BLaER1 (cell line): ENCODE data around the gene GSK3B.

Experiments used
- H3K27ac ChIP-seq: shearing (Covaris generic); formaldehyde crosslinking; 2 replicates; pipeline ENCODE4 v1.8.1; 2022
- H3K27me3 ChIP-seq: shearing (Covaris generic); formaldehyde crosslinking; 2 replicates; pipeline ENCODE4 v1.8.1; 2022
- H3K36me3 ChIP-seq: shearing (Covaris generic); formaldehyde crosslinking; 2 replicates; pipeline ENCODE4 v1.8.1; 2022
- H3K4me1 ChIP-seq: shearing (Covaris generic); formaldehyde crosslinking; 2 replicates; pipeline ENCODE4 v1.8.1; 2022
- H3K4me2 ChIP-seq: shearing (Covaris generic); formaldehyde crosslinking; 2 replicates; pipeline ENCODE4 v1.8.1; 2022
- H3K4me3 ChIP-seq: shearing (Covaris generic); formaldehyde crosslinking; 2 replicates; pipeline ENCODE4 v1.8.1; 2022
- H3K9ac ChIP-seq: shearing (Covaris generic); formaldehyde crosslinking; 2 replicates; pipeline ENCODE4 v1.8.1; 2022
- H3K9me3 ChIP-seq: shearing (Covaris generic); formaldehyde crosslinking; 2 replicates; pipeline ENCODE4 v1.8.1; 2022
- H4K20me1 ChIP-seq: shearing (Covaris generic); formaldehyde crosslinking; 2 replicates; pipeline ENCODE4 v1.8.1; 2022
- Cebpa-rat ChIP-seq: shearing (Covaris generic); IDR thresholded peaks from 2 replicates; pipeline ENCODE4 v1.8.1; 2022

Gene GSK3B

GRCh38 chr3:119967353-119968006, 126.8 kb downstream of the GSK3B start:
- Histone ChIP-seq H3K4me3 (no peak overlapping the region), H3K36me3 (no peaks in the 10 kb centered on the region), H3K27me3 (no peaks in the 10 kb centered on the region), H3K9me3 (peaks cover 7% of the 10 kb centered on the region; the same call in 1 of the 2 replicates), H3K27ac (no peak overlapping the region), H3K4me1 (no peaks in the 10 kb centered on the region), H3K9ac (no peak overlapping the region), H4K20me1 (no peaks in the 10 kb centered on the region), H3K4me2 (no peak overlapping the region)
- no peak for TF ChIP-seq Cebpa-rat

- Histone ChIP-seq H3K4me2 (no peak overlapping the region), H3K27me3 (no peaks in the 10 kb centered on the region), H3K9me3 (peaks cover 7% of the 10 kb centered on the region; the same call in 1 of the 2 replicates), H3K36me3 (0 out of 2 replicates have a peak, but pooled peaks cover 4% of the 10 kb centered on the region), H3K4me3 (no peak overlapping the region), H3K9ac (no peak overlapping the region), H3K4me1 (no peaks in the 10 kb centered on the region), H4K20me1 (no peaks in the 10 kb centered on the region), H3K27ac (no peak overlapping the region)
- TF ChIP-seq Cebpa-rat, result no peak
Measured at GRCh38 chr3:119965692-119966091, 128.6 kb downstream of the GSK3B start.

- no peaks in the 10 kb centered on the region for H3K4me1 ChIP-seq
- no peaks in the 10 kb centered on the region for H3K27me3 ChIP-seq
- no peaks in the 10 kb centered on the region for H4K20me1 ChIP-seq
- TF ChIP-seq Cebpa-rat, result no peak
- H3K36me3 ChIP-seq, result 0 out of 2 replicates have a peak, but pooled peaks cover 4% of the 10 kb centered on the region
- no peak overlapping the region for H3K9ac ChIP-seq
- no peak overlapping the region for H3K4me2 ChIP-seq
- no peak overlapping the region for H3K4me3 ChIP-seq
- H3K9me3 ChIP-seq, result peaks cover 7% of the 10 kb centered on the region; the same call in 1 of the 2 replicates
- H3K27ac ChIP-seq, result no peak overlapping the region
Measured at GRCh38 chr3:119964294-119964693, 130.0 kb downstream of the GSK3B start.

GRCh38 chr3:119955972-119956371, 138.3 kb downstream of the GSK3B start:
- Histone ChIP-seq H3K4me2 (no peak overlapping the region), H3K4me1 (no peaks in the 10 kb centered on the region), H3K4me3 (no peak overlapping the region), H3K36me3 (no peaks in the 10 kb centered on the region), H3K27me3 (no peaks in the 10 kb centered on the region), H4K20me1 (peaks cover 7% of the 10 kb centered on the region; the same call in 1 of the 2 replicates), H3K27ac (no peak overlapping the region), H3K9ac (no peak overlapping the region), H3K9me3 (no peaks in the 10 kb centered on the region)
- TF ChIP-seq Cebpa-rat, result no peak

GRCh38 chr3:119950666-119951325, 143.5 kb downstream of the GSK3B start:
- Histone ChIP-seq H3K9ac (no peak overlapping the region), H3K4me2 (no peak overlapping the region), H3K36me3 (no peaks in the 10 kb centered on the region), H4K20me1 (peaks cover 3% of the 10 kb centered on the region; the same call in 1 of the 2 replicates), H3K27me3 (no peaks in the 10 kb centered on the region), H3K4me3 (no peak overlapping the region), H3K4me1 (no peaks in the 10 kb centered on the region), H3K27ac (no peak overlapping the region), H3K9me3 (no peaks in the 10 kb centered on the region)
- no peak for TF ChIP-seq Cebpa-rat

- Histone ChIP-seq H3K4me2 (no peak overlapping the region), H3K36me3 (no peaks in the 10 kb centered on the region), H4K20me1 (no peaks in the 10 kb centered on the region; the same call in 1 of the 2 replicates), H3K27ac (no peak overlapping the region), H3K4me1 (no peaks in the 10 kb centered on the region), H3K4me3 (no peak overlapping the region), H3K27me3 (no peaks in the 10 kb centered on the region), H3K9me3 (no peaks in the 10 kb centered on the region), H3K9ac (no peak overlapping the region)
- no peak for TF ChIP-seq Cebpa-rat
Measured at GRCh38 chr3:119945291-119945690, 149.0 kb downstream of the GSK3B start.

GRCh38 chr3:119944091-119944490, 150.2 kb downstream of the GSK3B start:
- no peaks in the 10 kb centered on the region for H3K36me3 ChIP-seq
- H3K4me1 ChIP-seq, result no peaks in the 10 kb centered on the region
- H3K9ac ChIP-seq, result no peak overlapping the region
- no peak for TF ChIP-seq Cebpa-rat
- no peaks in the 10 kb centered on the region for H3K27me3 ChIP-seq
- no peak overlapping the region for H3K4me3 ChIP-seq
- H3K4me2 ChIP-seq, result no peak overlapping the region
- no peaks in the 10 kb centered on the region for H3K9me3 ChIP-seq
- H3K27ac ChIP-seq, result no peak overlapping the region
- H4K20me1 ChIP-seq, result no peaks in the 10 kb centered on the region; the same call in 1 of the 2 replicates

GRCh38 chr3:119939077-119939476, 155.2 kb downstream of the GSK3B start:
- Histone ChIP-seq H4K20me1 (no peaks in the 10 kb centered on the region), H3K27ac (no peak overlapping the region), H3K4me3 (no peak overlapping the region), H3K9me3 (no peaks in the 10 kb centered on the region), H3K27me3 (no peaks in the 10 kb centered on the region), H3K4me2 (no peak overlapping the region), H3K9ac (no peak overlapping the region), H3K36me3 (no peaks in the 10 kb centered on the region), H3K4me1 (no peaks in the 10 kb centered on the region)
- TF ChIP-seq Cebpa-rat, result no peak

GRCh38 chr3:119937229-119937628, 157.0 kb downstream of the GSK3B start:
- no peaks in the 10 kb centered on the region for H3K4me1 ChIP-seq
- no peak overlapping the region for H3K4me2 ChIP-seq
- H3K27me3 ChIP-seq, result no peaks in the 10 kb centered on the region
- TF ChIP-seq Cebpa-rat, result no peak
- H3K36me3 ChIP-seq, result no peaks in the 10 kb centered on the region
- H3K27ac ChIP-seq, result no peak overlapping the region
- H4K20me1 ChIP-seq, result no peaks in the 10 kb centered on the region
- H3K4me3 ChIP-seq, result no peak overlapping the region
- H3K9me3 ChIP-seq, result no peaks in the 10 kb centered on the region
- no peak overlapping the region for H3K9ac ChIP-seq

GRCh38 chr3:119934249-119934648, 160.0 kb downstream of the GSK3B start:
- Histone ChIP-seq H3K36me3 (no peaks in the 10 kb centered on the region), H3K4me1 (no peaks in the 10 kb centered on the region), H3K4me3 (no peak overlapping the region), H3K27ac (no peak overlapping the region), H3K27me3 (no peaks in the 10 kb centered on the region), H3K9ac (no peak overlapping the region), H3K4me2 (no peak overlapping the region), H4K20me1 (no peaks in the 10 kb centered on the region; the same call in 1 of the 2 replicates), H3K9me3 (no peaks in the 10 kb centered on the region)
- no peak for TF ChIP-seq Cebpa-rat
